Fibroblast of lung (primary cell): ENCODE measurements around the gene RSPH1. TPM values are rescaled to one million over a fixed set of nuclear protein-coding genes. Genes with fewer than 3 reads are reported as not detected.

Experiments
- DNase-seq, 2 donors: peaks; one replicate each; pipeline versions ENCODE4 v3.0.0 to v3.0.0-alpha.2; 2010; ENCODE audit warnings: low read depth in 2 of 2
- H2AFZ ChIP-seq: 2 replicates; pipeline ENCODE4 v1.5.1; 2012; ENCODE audit warnings: low read length, control low read depth, inconsistent platforms
- H3K27ac ChIP-seq: 2 replicates; pipeline ENCODE4 v1.5.1; 2011; ENCODE audit warnings: low read length, control low read depth; ENCODE audit not compliant: insufficient read depth
- H3K27me3 ChIP-seq: 2 replicates; pipeline ENCODE4 v1.5.1; 2011; ENCODE audit warnings: mild to moderate bottlenecking, low read length; ENCODE audit not compliant: control insufficient read depth, insufficient read depth
- H3K36me3 ChIP-seq: 2 replicates; pipeline ENCODE4 v1.5.1; 2011; ENCODE audit warnings: low read length; ENCODE audit not compliant: control insufficient read depth, insufficient read depth
- H3K4me1 ChIP-seq: 2 replicates; pipeline ENCODE4 v1.5.1; 2011; ENCODE audit warnings: low read length; ENCODE audit not compliant: control insufficient read depth, insufficient read depth; ENCODE audit errors: extremely low read depth
- H3K4me2 ChIP-seq: 2 replicates; pipeline ENCODE4 v1.5.1; 2011; ENCODE audit warnings: low read length, control low read depth; ENCODE audit not compliant: insufficient read depth; ENCODE audit errors: extremely low read depth
- H3K4me3 ChIP-seq, 4 experiments: fragments of 200-600 bp in 1 of 4; sonication (generic) in 1 of 4; replicated peaks in 1 of 4; 2 replicates each; pipeline ENCODE4 v1.5.1; 2011 to 2016; ENCODE audit warnings: low read length in 4 of 4, low read depth in 3 of 4, mild to moderate bottlenecking in 3 of 4, control low read depth in 2 of 4, inconsistent platforms in 1 of 4, mixed read lengths in 1 of 4; ENCODE audit not compliant: insufficient read depth in 1 of 4; ENCODE audit errors: control extremely low read depth in 1 of 4
- H3K79me2 ChIP-seq: 2 replicates; pipeline ENCODE4 v1.5.1; 2012; ENCODE audit warnings: mild to moderate bottlenecking, low read length, inconsistent platforms; ENCODE audit not compliant: control insufficient read depth, insufficient read depth
- H3K9ac ChIP-seq: 2 replicates; pipeline ENCODE4 v1.5.1; 2011; ENCODE audit warnings: mild to moderate bottlenecking, low read length, control low read depth; ENCODE audit not compliant: insufficient read depth
- H3K9me3 ChIP-seq: 2 replicates; pipeline ENCODE4 v1.5.1; 2012; ENCODE audit warnings: low read depth, low read length; ENCODE audit not compliant: control insufficient read depth, insufficient read depth
- H4K20me1 ChIP-seq: 2 replicates; pipeline ENCODE4 v1.5.1; 2011; ENCODE audit warnings: low read length; ENCODE audit not compliant: control insufficient read depth, insufficient read depth; ENCODE audit errors: extremely low read depth
- EZH2 ChIP-seq: IDR thresholded peaks from 2 replicates; pipeline ENCODE4 v1.5.1; 2012; ENCODE audit warnings: low read length, control low read depth, mild to moderate bottlenecking; ENCODE audit errors: missing control alignments
- polyA plus RNA-seq, 2 donors: library from polyadenylated mRNA; depleted of rRNA in 1 of 2; stranded (reverse) in 1 of 2; unstranded in 1 of 2; fragments of >200 nt; gene quantifications; 2 replicates each; pipeline ENCODE4 v1.2.1, GENCODE V29; 2011 to 2012; ENCODE audit warnings: missing spikeins in 1 of 2
- total RNA-seq: library from RNA; depleted of rRNA; stranded (reverse); fragments of >200 nt; gene quantifications from 2 replicates; pipeline ENCODE4 v1.2.1, GENCODE V29; 2014
- TF ChIP-seq, protein P1 (sequence below), 2 donors: IDR thresholded peaks in 1 of 2; conservative IDR thresholded peaks in 1 of 2; 1 replicate in 1 of 2; 2 replicates in 1 of 2; pipeline ENCODE4 v1.5.1; 2011 to 2012; ENCODE audit warnings: low read length in 2 of 2, control low read depth in 1 of 2, inconsistent platforms in 1 of 2, low read depth in 1 of 2, mild to moderate bottlenecking in 1 of 2

RSPH1 gene
- total and polyA plus RNA-seq, 2 donors (not counting 1 experiment from before 2014, with no cell fraction given): not detected

DNA sequence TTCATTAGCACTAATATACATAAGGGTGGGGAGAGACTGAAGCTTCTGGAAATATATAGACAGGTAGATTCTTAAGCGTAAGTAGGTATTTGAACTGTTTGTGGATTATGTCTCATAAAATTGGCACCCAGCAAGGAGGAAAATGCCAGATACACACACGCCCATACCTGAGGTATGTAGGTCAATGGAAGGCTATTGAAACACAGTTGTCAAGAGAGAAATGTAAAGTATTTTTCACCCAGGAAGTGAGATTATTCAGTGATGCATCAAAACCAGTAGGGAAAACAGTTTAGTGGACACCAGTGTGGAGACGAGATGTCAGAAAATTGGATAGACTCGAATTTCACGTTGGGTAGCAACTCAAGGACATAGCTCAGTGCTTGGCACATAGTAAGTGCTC lies 4.7 kb upstream of the RSPH1 start:
- H3K9ac ChIP-seq: no peak overlapping the region
- H3K4me3 ChIP-seq: no peak overlapping the region
- H3K27me3 ChIP-seq: peaks cover 2% of the 10 kb centered on the region
- H3K4me1 ChIP-seq: no peaks in the 10 kb centered on the region
- H3K79me2 ChIP-seq: no peaks in the 10 kb centered on the region
- TF ChIP-seq, protein P1, sequence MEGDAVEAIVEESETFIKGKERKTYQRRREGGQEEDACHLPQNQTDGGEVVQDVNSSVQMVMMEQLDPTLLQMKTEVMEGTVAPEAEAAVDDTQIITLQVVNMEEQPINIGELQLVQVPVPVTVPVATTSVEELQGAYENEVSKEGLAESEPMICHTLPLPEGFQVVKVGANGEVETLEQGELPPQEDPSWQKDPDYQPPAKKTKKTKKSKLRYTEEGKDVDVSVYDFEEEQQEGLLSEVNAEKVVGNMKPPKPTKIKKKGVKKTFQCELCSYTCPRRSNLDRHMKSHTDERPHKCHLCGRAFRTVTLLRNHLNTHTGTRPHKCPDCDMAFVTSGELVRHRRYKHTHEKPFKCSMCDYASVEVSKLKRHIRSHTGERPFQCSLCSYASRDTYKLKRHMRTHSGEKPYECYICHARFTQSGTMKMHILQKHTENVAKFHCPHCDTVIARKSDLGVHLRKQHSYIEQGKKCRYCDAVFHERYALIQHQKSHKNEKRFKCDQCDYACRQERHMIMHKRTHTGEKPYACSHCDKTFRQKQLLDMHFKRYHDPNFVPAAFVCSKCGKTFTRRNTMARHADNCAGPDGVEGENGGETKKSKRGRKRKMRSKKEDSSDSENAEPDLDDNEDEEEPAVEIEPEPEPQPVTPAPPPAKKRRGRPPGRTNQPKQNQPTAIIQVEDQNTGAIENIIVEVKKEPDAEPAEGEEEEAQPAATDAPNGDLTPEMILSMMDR (conservative IDR thresholded peaks at IDR 0.05 in 1 of 2, IDR thresholded peaks at IDR 0.05 in 1 of 2; ENCODE audit: low read depth in 1 of 2, low read length in 2 of 2): no peak
- no peak for TF ChIP-seq EZH2
- DNase-seq: no peak
- no peak overlapping the region for H3K27ac ChIP-seq
- no peak overlapping the region for H2AFZ ChIP-seq
- no peak overlapping the region for H3K4me2 ChIP-seq
- no peaks in the 10 kb centered on the region for H3K9me3 ChIP-seq
- H3K36me3 ChIP-seq: no peaks in the 10 kb centered on the region
- H4K20me1 ChIP-seq: no peaks in the 10 kb centered on the region

- Histone ChIP-seq H2AFZ (no peak overlapping the region), H3K27me3 (peaks cover 2% of the 10 kb centered on the region), H3K4me1 (no peaks in the 10 kb centered on the region), H3K36me3 (no peaks in the 10 kb centered on the region), H3K9ac (no peak overlapping the region), H3K9me3 (no peaks in the 10 kb centered on the region), H3K4me3 (no peak overlapping the region), H3K27ac (no peak overlapping the region), H4K20me1 (no peaks in the 10 kb centered on the region), H3K4me2 (no peak overlapping the region), H3K79me2 (no peaks in the 10 kb centered on the region)
- TF ChIP-seq, protein P1 (conservative IDR thresholded peaks at IDR 0.05 in 1 of 2, IDR thresholded peaks at IDR 0.05 in 1 of 2; ENCODE audit: low read depth in 1 of 2, low read length in 2 of 2): no peak
- TF ChIP-seq EZH2: no peak
- no peak for DNase-seq
Measured at GRCh38 chr21:42500225-42500624, 4.2 kb upstream of the RSPH1 start.

DNA sequence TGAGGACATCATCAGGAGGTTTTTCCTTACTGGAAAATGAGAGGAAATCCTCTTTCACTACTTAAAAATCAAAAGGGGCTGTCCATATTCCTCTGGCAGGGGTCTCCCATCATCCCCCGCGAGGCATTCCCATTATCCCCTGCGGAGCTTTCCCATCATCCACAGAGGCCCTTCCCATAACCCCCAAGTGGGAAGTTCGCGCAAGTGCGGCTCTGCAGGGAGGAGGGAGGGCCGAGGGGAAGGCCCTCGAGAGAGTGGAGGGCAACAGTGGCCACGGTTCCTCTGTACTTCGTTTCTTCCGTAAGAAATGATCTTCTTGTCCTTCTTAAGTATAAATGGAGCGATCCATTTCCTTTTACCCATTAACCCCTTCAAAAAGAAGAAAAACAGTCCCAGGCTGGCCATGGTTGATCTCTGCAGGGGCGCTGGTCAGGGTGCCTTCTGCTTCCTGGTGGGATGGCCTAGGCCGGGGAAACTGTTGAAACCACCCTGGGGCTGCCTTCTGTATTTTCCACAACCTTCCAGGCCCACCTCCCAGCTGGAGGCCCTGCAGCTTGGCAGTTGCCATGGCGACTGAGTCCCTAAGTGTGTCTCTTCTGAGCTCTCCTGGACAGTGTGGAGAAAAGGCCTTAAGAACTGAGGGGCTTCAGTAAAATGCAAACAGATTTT lies 3.6 kb upstream of the RSPH1 start:
- Histone ChIP-seq H2AFZ (no peak overlapping the region), H3K79me2 (no peaks in the 10 kb centered on the region), H3K4me1 (no peaks in the 10 kb centered on the region), H3K4me3 (no peak overlapping the region), H3K9ac (no peak overlapping the region), H3K4me2 (no peak overlapping the region), H3K36me3 (no peaks in the 10 kb centered on the region), H4K20me1 (no peaks in the 10 kb centered on the region), H3K27me3 (no peaks in the 10 kb centered on the region), H3K27ac (no peak overlapping the region), H3K9me3 (no peaks in the 10 kb centered on the region)
- TF ChIP-seq, protein P1 (conservative IDR thresholded peaks at IDR 0.05 in 1 of 2, IDR thresholded peaks at IDR 0.05 in 1 of 2; ENCODE audit: low read depth in 1 of 2, low read length in 2 of 2): no peak
- TF ChIP-seq EZH2: no peak
- no peak for DNase-seq
